GM12878 (cell line): Measurements from ENCODE around the gene CAMK2A.

Experiments used
- CTCF ChIP-seq, 3 experiments: IDR thresholded peaks in 2 of 3; conservative IDR thresholded peaks in 1 of 3; 2 replicates each; pipeline ENCODE4 v1.5.1; 2011; ENCODE audit warnings: low read depth in 3 of 3, low read length in 3 of 3, mild to moderate bottlenecking in 3 of 3, control low read depth in 2 of 3, moderate library complexity in 2 of 3, inconsistent platforms in 1 of 3, mixed read lengths in 1 of 3; ENCODE audit not compliant: control insufficient read depth in 2 of 3, insufficient read depth in 1 of 3; ENCODE audit errors: extremely low read depth in 1 of 3
- EGR1 ChIP-seq, 2 experiments: IDR thresholded peaks; 1 replicate in 1 of 2; 2 replicates in 1 of 2; pipeline ENCODE4 v1.6.1; 2011 to 2012; ENCODE audit warnings: low read depth in 2 of 2, low read length in 2 of 2, borderline replicate concordance in 1 of 2, mild to moderate bottlenecking in 1 of 2, moderate library complexity in 1 of 2
- POLR2AphosphoS2 ChIP-seq: IDR thresholded peaks from 2 replicates; pipeline ENCODE4 v1.6.1; 2011; ENCODE audit warnings: low read depth, mild to moderate bottlenecking, low read length, improper control_type of control experiment, moderate library complexity

GRCh38 chr5:150242251-150242894 lies 47.2 kb downstream of the CAMK2A start:
- TF ChIP-seq POLR2AphosphoS2 (no peak), CTCF (IDR thresholded peaks at IDR 0.05 in 2 of 3, conservative IDR thresholded peaks at IDR 0.05 in 1 of 3; ENCODE audit: control insufficient read depth in 2 of 3, extremely low read depth in 1 of 3, insufficient read depth in 1 of 3, low read depth in 3 of 3, low read length in 3 of 3) (no peak), EGR1 (IDR thresholded peaks at IDR 0.05; ENCODE audit: borderline replicate concordance in 1 of 2, low read depth in 2 of 2, low read length in 2 of 2) (no peak)
